NCI-H1436 treated with DMSO at 0.1 percent for 48 hours (cell line): Measurements from ENCODE around the gene TBX10.
A peak's percentile ranks its signal among the peaks of the same experiment; 100 is the strongest.
"Not testable (repeated sequence)": the region's sequence is repeated elsewhere in the genome, so short reads cannot be mapped to it uniquely, and the experiment has no call there.

Source experiments
- DNase-seq: peaks from one replicate; lab custom pipeline; 2025; lab: John Stamatoyannopoulos, UW

TBX10 gene

DNA sequence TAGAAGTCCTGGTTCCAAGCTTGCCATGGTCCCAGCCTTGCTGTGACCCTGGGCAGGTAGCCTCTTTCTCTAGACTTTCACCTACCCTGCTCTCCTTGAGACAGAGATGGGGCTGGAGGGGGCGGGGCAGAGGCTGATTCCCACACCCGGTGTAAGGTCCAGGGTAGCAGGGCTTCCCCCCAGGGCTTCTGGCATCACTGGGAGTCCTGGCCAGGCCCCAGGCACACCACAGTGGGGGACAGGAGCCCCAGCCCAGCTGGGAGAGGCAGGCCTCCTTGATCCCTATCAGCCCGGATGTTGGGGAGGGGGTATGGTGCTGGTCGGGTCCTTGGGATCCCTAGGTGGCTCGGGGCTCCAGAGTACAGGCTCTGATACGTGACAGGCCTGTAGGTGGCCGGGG, 8.2 kb downstream of the TBX10 start:
- no peak for DNase-seq

GRCh38 chr11:67630943-67631331, 8.6 kb downstream of the TBX10 start:
- DNase-seq: no peak

- DNase-seq: peak; percentile 69
Observed at GRCh38 chr11:67630228-67630942, 9.2 kb downstream of the TBX10 start.

- DNase-seq: peak; percentile 40
Observed at GRCh38 chr11:67629386-67630227, 10.0 kb downstream of the TBX10 start, which contains the start of gene NUDT8. Gene NUDT8 (minus strand): TSS chr11:67629937. CDS start chr11:67629911, 26 bp downstream.

- DNase-seq: no peak
Observed at GRCh38 chr11:67628710-67629385, 10.7 kb downstream of the TBX10 start.

DNA sequence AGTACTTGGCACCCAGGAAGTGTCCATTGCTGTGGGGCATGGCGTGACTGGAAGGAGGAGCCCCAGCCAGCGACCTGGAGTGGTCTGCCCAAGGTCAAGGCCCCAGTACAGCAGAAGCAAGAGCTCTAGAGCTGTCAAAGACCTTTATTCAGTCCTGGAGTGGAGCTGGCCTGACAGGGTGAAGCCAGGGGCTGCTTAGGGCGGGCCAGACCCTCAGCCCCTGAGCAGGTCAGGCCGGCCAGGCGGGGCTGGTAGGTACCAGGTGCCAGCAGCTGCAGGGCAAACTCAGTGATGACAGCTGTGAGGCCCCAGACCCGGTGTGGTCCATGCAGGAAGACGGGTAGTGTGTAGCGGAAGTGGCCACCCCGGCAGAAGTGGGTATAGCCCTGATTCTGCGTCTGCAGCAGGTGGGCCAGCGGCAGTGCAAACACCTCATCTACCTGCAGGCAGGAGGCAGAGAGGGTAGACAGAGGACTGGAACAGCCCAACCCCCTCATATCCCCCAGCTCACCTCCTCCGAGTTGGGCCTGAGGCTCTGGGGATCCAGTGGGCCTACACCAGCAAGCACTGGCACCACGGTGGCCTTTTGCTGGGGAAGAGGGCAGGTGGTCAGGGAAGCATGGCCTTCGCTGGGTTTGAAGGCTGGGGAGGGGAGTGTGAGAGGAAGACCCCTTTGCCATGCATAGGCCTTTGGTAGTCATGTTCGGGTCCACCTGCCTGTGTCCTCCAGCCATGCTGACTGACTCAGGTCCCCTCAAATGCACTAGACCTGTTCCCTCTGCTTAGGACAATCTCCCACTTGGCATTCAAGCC, 11.5 kb downstream of the TBX10 start:
- no peak for DNase-seq

DNA sequence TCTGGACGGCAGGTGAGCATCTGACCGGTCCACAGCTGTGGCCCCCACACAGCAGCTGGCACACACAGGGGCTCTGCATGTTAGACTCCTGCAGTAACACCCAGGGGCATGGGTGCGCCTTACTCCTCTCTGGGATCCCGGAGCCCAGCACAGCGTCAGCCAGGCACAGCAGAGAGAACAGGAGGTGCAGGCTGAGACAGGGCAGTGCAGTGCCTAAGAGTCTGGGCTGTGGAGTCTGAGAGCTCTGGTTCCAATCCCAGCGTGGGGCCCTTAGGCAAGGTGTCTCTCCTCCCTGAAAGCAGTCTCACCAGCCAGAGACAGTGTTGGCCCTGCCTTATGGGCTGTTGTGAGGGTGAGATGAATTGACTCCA, 12.1 kb downstream of the TBX10 start:
- DNase-seq: no peak

- DNase-seq: no peak
Observed at GRCh38 chr11:67626970-67627369, 12.6 kb downstream of the TBX10 start.

DNA sequence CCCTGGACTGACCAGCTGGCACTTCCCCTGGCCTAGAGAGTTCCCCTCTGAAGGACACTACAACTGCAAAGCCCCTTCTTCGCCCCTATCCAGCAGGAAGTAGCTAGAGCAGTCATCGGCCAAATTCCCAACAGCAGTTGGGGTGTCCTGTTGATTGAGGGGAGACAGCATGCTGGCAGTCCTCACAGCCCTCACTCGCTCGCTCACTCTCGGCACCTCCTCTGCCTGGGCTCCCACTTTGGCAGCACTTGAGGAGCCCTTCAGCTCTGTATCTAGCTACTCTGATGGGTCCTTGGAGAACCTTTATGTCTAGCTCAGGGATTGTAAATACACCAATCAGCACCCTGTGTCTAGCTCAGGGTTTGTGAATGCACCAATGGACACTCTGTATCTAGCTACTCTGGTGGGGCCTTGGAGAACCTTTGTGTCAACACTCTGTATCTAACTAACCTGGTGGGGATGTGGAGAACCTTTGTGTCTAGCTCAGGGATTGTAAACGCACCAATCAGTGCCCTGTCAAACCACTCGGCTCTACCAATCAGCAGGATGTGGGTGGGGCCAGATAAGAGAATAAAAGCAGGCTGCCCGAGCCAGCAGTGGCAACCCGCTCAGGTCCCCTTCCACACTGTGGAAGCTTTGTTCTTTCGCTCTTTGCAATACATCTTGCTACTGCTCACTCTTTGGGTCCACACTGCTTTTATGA, 13.3 kb downstream of the TBX10 start:
- DNase-seq: not testable (repeated sequence)

GRCh38 chr11:67623795-67624194, 15.8 kb downstream of the TBX10 start:
- not testable (repeated sequence) for DNase-seq

- not testable (repeated sequence) for DNase-seq
Observed at GRCh38 chr11:67622905-67623304, 16.7 kb downstream of the TBX10 start.

- not testable (repeated sequence) for DNase-seq
Observed at GRCh38 chr11:67621928-67622327, 17.6 kb downstream of the TBX10 start.

- DNase-seq: not testable (repeated sequence)
Observed at GRCh38 chr11:67620621-67621020, 18.9 kb downstream of the TBX10 start.

GRCh38 chr11:67619683-67620618, 19.6 kb downstream of the TBX10 start:
- not testable (repeated sequence) for DNase-seq

DNA sequence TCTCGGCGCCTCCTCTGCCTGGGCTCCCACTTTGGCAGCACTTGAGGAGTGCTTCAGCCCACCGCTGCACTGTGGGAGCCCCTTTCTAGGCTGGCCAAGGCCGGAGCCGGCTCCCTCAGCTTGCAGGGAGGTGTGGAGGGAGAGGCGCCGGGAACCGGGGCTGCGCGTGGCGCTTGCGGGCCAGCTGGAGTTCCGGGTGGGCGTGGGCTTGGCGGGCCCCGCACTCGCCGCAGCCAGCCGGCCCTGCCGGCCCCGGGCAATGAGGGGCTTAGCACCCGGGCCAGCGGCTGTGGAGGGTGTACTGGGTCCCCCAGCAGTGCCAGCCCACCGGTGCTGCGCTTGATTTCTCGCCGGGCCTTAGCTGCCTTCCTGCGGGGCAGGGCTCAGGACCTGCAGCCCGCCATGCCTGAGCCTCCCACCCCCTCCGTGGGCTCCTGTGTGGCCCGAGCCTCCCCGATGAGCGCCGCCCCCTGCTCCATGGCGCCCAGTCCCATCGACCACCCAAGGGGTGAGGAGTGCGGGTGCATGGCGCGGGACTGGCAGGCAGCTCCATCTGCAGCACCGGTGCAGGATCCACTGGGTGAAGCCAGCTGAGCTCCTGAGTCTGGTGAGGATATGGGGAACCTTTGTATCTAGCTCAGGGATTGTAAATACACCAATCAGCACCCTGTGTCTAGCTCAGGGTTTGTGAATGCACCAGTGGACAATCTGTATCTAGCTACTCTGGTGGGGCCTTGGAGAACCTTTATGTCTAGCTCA, 20.5 kb downstream of the TBX10 start:
- DNase-seq: not testable (repeated sequence)

- no peak for DNase-seq
Observed at GRCh38 chr11:67617243-67617953, 22.2 kb downstream of the TBX10 start.

DNA sequence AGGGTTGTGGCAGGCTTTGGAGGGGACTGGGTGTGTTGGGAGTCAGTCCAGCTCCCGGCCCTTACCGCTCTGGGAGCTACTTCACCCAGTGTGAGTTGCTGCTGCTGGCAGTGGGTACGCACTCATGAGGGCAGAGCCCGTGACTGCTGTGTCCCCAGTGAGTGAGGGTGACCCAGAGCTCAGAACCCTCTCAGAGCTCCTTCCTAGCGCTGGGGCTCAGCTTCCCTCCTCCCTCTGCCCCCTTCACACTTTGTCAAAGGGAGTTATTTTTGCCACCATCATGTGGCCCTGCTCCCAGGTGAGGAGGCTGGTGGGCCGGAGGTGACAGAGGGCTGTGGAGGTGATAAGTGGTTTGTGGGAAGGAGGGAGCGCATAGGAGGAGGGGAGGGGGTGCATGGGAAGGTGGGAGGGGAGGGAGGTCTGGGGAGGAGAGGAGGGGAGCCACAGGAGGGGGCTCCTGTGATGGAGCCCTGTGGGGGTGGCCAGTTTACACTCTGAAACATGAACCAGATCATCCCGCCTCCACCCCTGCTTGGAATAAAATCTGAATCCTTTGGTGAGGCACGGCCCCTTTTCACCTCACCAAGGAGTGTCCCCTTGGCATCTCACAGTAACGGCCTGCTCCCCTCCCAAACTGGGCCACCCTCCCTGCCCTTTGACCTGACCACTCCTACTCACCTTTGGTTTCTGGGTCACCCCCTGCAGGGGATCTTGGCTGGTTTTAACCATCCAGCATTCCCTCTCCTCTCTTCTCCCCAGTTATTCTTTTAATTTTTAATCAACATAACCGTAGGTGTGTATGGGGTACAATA, 22.9 kb downstream of the TBX10 start:
- DNase-seq: no peak
